WTC11 (cell line): ENCODE data around the gene SLC6A20. TPM values are rescaled to one million over a fixed set of nuclear protein-coding genes. Genes with fewer than 3 reads are reported as not detected.

Experiments used
- ATAC-seq: fragments of 200-7000 bp; cut with Tn5 transposase; 2 replicates; pipeline ENCODE4 v1.10.0; 2021; ENCODE audit warnings: mild to moderate bottlenecking, moderate library complexity
- CTCF ChIA-PET: fragments of 300-600 bp; sonication (Branson Sonifier 250); formaldehyde crosslinking; loops from one replicate; lab custom pipeline; 2021; ENCODE audit warnings: antibody characterized with exemption; lab: Charles Lee
- POLR2A ChIA-PET: fragments of 350-600 bp; sonication (Branson Sonifier 250); formaldehyde crosslinking; loops from one replicate; lab custom pipeline; 2021; ENCODE audit warnings: antibody characterized with exemption; lab: Charles Lee
- DNase-seq: peaks from one replicate; pipeline ENCODE4 v3.0.0; 2021; ENCODE audit warnings: low spot score
- H3K27ac Mint-ChIP-seq: 2 replicates; pipeline ENCODE4 v1.8.0; 2021; ENCODE audit warnings: mixed read lengths
- H3K27me3 Mint-ChIP-seq: 2 replicates; pipeline ENCODE4 v1.8.0; 2021; ENCODE audit warnings: low read depth, mild to moderate bottlenecking, moderate library complexity, mixed read lengths
- H3K36me3 Mint-ChIP-seq: 2 replicates; pipeline ENCODE4 v1.8.0; 2021; ENCODE audit warnings: mixed read lengths
- H3K4me1 Mint-ChIP-seq: 2 replicates; pipeline ENCODE4 v1.8.0; 2022; ENCODE audit warnings: mixed read lengths
- H3K4me3 Mint-ChIP-seq: 2 replicates; pipeline ENCODE4 v1.8.0; 2021; ENCODE audit warnings: mild to moderate bottlenecking, moderate library complexity, mixed read lengths
- H3K9me3 Mint-ChIP-seq: 2 replicates; pipeline ENCODE4 v1.8.0; 2021; ENCODE audit warnings: mixed read lengths
- CREB1 ChIP-seq: sonication (generic); formaldehyde crosslinking; IDR thresholded peaks from 2 replicates; pipeline ENCODE4 v1.8.0; 2023; ENCODE audit warnings: mild to moderate bottlenecking, missing genetic modification reagents
- GRHL2 ChIP-seq: fragments of 250-450 bp; sonication (Bioruptor Pico); IDR thresholded peaks from 2 replicates; pipeline ENCODE4 v1.8.0; 2022; ENCODE audit warnings: mild to moderate bottlenecking, moderate library complexity; ENCODE audit not compliant: insufficient replicate concordance, severe bottlenecking
- HMGA2 ChIP-seq: fragments of 250-450 bp; sonication (Bioruptor Pico); IDR thresholded peaks from 2 replicates; pipeline ENCODE4 v1.4.0; 2021; ENCODE audit warnings: mild to moderate bottlenecking, moderate library complexity
- OVOL2 ChIP-seq: fragments of 250-450 bp; sonication (Bioruptor Pico); IDR thresholded peaks from 2 replicates; pipeline ENCODE4 v1.9.0; 2021; ENCODE audit warnings: mild to moderate bottlenecking, borderline replicate concordance
- SMAD4 ChIP-seq: sonication (generic); formaldehyde crosslinking; IDR thresholded peaks from 2 replicates; pipeline ENCODE4 v1.8.0; 2022; ENCODE audit warnings: mild to moderate bottlenecking, missing genetic modification reagents
- TCF7 ChIP-seq: sonication (generic); formaldehyde crosslinking; IDR thresholded peaks from 2 replicates; pipeline ENCODE4 v1.8.0; 2022; ENCODE audit warnings: mild to moderate bottlenecking, low read depth, missing genetic modification reagents, moderate library complexity
- total RNA-seq: library from RNA; stranded (reverse); gene quantifications from 3 replicates; pipeline ENCODE4 v1.2.3, GENCODE V29; 2021
- TF ChIP-seq, protein P1 (sequence below): sonication (generic); formaldehyde crosslinking; conservative IDR thresholded peaks from 2 replicates; pipeline ENCODE4 v1.8.1; 2023; ENCODE audit warnings: mild to moderate bottlenecking, low read depth, missing genetic modification reagents, moderate library complexity
- TF ChIP-seq, protein P2 (sequence below): fragments of 250-450 bp; sonication (Bioruptor Pico); IDR thresholded peaks from 2 replicates; pipeline ENCODE4 v1.9.0; 2021; ENCODE audit warnings: moderate library complexity, mild to moderate bottlenecking, inconsistent platforms, borderline replicate concordance
- TF ChIP-seq, protein P3 (sequence below): sonication (generic); formaldehyde crosslinking; IDR thresholded peaks from 2 replicates; pipeline ENCODE4 v1.8.0; 2022; ENCODE audit warnings: missing genetic modification reagents
- TF ChIP-seq, protein P4 (sequence below): fragments of 250-450 bp; sonication (Bioruptor Pico); IDR thresholded peaks from 2 replicates; pipeline ENCODE4 v1.9.0; 2021; ENCODE audit warnings: mild to moderate bottlenecking, borderline replicate concordance

The SLC6A20 gene
- total RNA-seq, 1 experiment from 2014 or later: 0.26 TPM

DNA sequence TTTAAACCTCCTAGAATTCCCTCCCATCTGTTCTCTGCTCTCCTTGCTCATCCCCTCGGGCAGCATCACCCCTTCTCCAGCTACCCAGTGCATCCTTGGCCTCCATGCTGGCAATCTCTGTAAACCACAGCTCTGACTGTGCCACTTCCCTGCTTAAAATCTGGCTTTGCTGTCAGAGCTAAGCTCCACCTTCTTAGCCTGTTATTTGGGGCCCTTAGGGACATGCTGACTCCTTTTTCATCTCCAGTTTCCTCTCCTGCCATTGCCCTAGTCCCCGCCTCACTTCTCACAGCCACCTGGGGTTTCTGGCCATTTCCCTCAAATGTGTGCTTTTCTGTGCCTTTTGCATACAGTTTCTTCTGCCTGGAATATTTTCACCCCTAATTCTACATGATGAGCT is 5.7 kb downstream of the SLC6A20 start:
- peaks cover 26% of the 10 kb centered on the region for H3K9me3 Mint-ChIP-seq

DNA sequence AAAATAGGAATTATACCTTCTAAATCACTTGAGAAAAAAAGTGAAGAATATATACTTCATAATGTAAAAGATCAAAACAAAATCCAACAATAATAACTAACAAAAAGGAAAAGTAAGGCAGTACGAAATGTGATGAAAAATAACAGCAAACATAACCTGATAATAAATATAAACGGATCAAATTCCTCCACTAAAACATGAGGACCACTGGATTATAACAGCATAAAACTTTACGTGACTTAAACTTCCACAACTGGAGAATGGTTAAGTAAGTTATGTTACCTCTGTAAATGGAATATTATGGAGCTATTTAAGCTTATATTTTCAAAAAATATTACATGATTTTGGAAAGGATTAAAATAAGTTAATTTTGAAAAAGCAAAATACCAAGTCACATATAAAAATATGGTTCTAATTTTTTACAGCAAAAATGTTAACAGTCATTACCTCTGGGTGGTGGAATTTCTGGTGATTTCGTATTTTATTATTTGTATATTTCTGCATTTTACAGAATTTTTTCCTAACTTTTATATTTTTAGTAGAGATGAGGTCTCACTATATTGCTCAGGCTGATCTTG is 7.0 kb downstream of the SLC6A20 start:
- Mint-ChIP-seq H3K4me3 (no peak overlapping the region), H3K27me3 (peaks cover 18% of the 10 kb centered on the region), H3K4me1 (peaks cover 6% of the 10 kb centered on the region), H3K36me3 (peaks cover 15% of the 10 kb centered on the region), H3K27ac (no peak overlapping the region), H3K9me3 (peaks cover 36% of the 10 kb centered on the region)
- ChIA-PET CTCF (interaction anchor here (0.7 kb wide), 1 partner anchor 13 kb away, joined by 3 read pairs; no protein-coding TSS in a partner anchor), POLR2A (no interaction called here)
- TF ChIP-seq SMAD4 (CRISPR knock-in tag): no peak
- no peak for DNase-seq
- no peak for ATAC-seq

More for the DNA sequence above, 5.7 kb downstream of the SLC6A20 start:
- Mint-ChIP-seq H3K27ac (no peak overlapping the region), H3K4me1 (peaks cover 13% of the 10 kb centered on the region), H3K27me3 (peaks cover 28% of the 10 kb centered on the region), H3K36me3 (peaks cover 15% of the 10 kb centered on the region), H3K4me3 (no peak overlapping the region)
- ATAC-seq: peak; percentile 53
- CTCF ChIA-PET: interaction anchor here (1.3 kb wide), 1 partner anchor 28 kb away, joined by 3 read pairs; no protein-coding TSS in a partner anchor
- no peak for DNase-seq
- POLR2A ChIA-PET: interaction anchor here (0.6 kb wide), 1 partner anchor 22 kb away, joined by 3 read pairs; no protein-coding TSS in a partner anchor
- TF ChIP-seq CREB1 (CRISPR knock-in tag) (no peak), HMGA2 (CRISPR knock-in tag) (no peak), OVOL2 (CRISPR knock-in tag) (no peak), TCF7 (CRISPR knock-in tag) (no peak), GRHL2 (CRISPR knock-in tag) (no peak)
- TF ChIP-seq, protein P1, sequence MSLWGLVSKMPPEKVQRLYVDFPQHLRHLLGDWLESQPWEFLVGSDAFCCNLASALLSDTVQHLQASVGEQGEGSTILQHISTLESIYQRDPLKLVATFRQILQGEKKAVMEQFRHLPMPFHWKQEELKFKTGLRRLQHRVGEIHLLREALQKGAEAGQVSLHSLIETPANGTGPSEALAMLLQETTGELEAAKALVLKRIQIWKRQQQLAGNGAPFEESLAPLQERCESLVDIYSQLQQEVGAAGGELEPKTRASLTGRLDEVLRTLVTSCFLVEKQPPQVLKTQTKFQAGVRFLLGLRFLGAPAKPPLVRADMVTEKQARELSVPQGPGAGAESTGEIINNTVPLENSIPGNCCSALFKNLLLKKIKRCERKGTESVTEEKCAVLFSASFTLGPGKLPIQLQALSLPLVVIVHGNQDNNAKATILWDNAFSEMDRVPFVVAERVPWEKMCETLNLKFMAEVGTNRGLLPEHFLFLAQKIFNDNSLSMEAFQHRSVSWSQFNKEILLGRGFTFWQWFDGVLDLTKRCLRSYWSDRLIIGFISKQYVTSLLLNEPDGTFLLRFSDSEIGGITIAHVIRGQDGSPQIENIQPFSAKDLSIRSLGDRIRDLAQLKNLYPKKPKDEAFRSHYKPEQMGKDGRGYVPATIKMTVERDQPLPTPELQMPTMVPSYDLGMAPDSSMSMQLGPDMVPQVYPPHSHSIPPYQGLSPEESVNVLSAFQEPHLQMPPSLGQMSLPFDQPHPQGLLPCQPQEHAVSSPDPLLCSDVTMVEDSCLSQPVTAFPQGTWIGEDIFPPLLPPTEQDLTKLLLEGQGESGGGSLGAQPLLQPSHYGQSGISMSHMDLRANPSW: no peak
- TF ChIP-seq, protein P2, sequence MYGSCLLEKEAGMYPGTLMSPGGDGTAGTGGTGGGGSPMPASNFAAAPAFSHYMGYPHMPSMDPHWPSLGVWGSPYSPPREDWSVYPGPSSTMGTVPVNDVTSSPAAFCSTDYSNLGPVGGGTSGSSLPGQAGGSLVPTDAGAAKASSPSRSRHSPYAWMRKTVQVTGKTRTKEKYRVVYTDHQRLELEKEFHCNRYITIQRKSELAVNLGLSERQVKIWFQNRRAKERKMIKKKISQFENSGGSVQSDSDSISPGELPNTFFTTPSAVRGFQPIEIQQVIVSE: no peak
- TF ChIP-seq, protein P3, sequence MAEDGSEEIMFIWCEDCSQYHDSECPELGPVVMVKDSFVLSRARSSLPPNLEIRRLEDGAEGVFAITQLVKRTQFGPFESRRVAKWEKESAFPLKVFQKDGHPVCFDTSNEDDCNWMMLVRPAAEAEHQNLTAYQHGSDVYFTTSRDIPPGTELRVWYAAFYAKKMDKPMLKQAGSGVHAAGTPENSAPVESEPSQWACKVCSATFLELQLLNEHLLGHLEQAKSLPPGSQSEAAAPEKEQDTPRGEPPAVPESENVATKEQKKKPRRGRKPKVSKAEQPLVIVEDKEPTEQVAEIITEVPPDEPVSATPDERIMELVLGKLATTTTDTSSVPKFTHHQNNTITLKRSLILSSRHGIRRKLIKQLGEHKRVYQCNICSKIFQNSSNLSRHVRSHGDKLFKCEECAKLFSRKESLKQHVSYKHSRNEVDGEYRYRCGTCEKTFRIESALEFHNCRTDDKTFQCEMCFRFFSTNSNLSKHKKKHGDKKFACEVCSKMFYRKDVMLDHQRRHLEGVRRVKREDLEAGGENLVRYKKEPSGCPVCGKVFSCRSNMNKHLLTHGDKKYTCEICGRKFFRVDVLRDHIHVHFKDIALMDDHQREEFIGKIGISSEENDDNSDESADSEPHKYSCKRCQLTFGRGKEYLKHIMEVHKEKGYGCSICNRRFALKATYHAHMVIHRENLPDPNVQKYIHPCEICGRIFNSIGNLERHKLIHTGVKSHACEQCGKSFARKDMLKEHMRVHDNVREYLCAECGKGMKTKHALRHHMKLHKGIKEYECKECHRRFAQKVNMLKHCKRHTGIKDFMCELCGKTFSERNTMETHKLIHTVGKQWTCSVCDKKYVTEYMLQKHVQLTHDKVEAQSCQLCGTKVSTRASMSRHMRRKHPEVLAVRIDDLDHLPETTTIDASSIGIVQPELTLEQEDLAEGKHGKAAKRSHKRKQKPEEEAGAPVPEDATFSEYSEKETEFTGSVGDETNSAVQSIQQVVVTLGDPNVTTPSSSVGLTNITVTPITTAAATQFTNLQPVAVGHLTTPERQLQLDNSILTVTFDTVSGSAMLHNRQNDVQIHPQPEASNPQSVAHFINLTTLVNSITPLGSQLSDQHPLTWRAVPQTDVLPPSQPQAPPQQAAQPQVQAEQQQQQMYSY (CRISPR knock-in tag): no peak
- TF ChIP-seq, protein P4, sequence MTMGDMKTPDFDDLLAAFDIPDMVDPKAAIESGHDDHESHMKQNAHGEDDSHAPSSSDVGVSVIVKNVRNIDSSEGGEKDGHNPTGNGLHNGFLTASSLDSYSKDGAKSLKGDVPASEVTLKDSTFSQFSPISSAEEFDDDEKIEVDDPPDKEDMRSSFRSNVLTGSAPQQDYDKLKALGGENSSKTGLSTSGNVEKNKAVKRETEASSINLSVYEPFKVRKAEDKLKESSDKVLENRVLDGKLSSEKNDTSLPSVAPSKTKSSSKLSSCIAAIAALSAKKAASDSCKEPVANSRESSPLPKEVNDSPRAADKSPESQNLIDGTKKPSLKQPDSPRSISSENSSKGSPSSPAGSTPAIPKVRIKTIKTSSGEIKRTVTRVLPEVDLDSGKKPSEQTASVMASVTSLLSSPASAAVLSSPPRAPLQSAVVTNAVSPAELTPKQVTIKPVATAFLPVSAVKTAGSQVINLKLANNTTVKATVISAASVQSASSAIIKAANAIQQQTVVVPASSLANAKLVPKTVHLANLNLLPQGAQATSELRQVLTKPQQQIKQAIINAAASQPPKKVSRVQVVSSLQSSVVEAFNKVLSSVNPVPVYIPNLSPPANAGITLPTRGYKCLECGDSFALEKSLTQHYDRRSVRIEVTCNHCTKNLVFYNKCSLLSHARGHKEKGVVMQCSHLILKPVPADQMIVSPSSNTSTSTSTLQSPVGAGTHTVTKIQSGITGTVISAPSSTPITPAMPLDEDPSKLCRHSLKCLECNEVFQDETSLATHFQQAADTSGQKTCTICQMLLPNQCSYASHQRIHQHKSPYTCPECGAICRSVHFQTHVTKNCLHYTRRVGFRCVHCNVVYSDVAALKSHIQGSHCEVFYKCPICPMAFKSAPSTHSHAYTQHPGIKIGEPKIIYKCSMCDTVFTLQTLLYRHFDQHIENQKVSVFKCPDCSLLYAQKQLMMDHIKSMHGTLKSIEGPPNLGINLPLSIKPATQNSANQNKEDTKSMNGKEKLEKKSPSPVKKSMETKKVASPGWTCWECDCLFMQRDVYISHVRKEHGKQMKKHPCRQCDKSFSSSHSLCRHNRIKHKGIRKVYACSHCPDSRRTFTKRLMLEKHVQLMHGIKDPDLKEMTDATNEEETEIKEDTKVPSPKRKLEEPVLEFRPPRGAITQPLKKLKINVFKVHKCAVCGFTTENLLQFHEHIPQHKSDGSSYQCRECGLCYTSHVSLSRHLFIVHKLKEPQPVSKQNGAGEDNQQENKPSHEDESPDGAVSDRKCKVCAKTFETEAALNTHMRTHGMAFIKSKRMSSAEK: no peak
